Measurements from ENCODE around the gene AKT1. TPM values are rescaled to one million over a fixed set of nuclear protein-coding genes. Genes with fewer than 3 reads are reported as not detected.
A peak's percentile ranks its signal among the peaks of the same experiment; 100 is the strongest.

The AKT1 gene
- total and polyA plus RNA-seq, 2 of the 13 experiments (the other 11 are each of a cell fraction or from before 2014, with no cell fraction given) = 96.2 to 116 TPM

DNA sequence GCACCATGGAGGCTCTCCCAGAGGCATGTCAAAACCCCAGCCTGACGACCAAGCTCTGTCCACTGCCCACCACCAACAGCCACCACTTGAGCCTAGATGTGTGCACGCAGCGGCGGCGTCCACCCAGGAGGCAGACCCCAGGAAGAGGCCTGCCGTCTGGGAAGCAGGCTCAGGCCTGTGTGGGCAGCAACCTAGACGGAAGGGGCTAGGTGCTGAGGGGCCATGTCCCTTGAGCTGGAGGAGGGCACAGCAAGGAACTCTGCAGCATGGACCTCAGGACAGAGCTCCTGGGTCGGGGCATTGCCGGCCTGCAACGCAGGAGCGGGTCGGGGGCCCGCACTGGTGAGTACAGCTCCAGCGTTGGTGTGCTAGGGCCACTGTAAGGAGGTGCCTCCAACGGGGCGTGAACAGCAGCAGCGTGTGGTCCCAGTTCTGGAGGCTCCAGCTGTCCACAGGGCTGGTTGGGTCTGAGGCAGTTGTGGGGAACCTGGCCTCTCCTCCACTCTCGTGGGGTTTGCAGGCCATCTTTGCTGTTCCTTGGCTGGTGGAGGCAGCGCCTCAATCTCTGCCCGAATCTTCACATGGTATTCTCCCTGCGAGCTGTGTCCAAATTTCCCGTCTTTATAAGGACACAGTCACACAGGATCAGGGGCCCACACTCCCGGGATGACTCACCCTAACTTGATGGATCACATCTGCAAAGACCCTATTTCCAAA, 25.8 kb upstream of the AKT1 start (continued):
- TF ChIP-seq, protein P1, sequence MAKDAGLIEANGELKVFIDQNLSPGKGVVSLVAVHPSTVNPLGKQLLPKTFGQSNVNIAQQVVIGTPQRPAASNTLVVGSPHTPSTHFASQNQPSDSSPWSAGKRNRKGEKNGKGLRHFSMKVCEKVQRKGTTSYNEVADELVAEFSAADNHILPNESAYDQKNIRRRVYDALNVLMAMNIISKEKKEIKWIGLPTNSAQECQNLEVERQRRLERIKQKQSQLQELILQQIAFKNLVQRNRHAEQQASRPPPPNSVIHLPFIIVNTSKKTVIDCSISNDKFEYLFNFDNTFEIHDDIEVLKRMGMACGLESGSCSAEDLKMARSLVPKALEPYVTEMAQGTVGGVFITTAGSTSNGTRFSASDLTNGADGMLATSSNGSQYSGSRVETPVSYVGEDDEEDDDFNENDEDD (CRISPR knock-in tag; IDR thresholded peaks at IDR 0.05; ENCODE audit: borderline replicate concordance) = 0 out of 2 replicates have a peak, but pooled peaks have one; percentile 25
- TF ChIP-seq ARID4A (CRISPR knock-in tag; IDR thresholded peaks at IDR 0.05; ENCODE audit: borderline replicate concordance) (peak; percentile 28; the same call in 1 of the 2 replicates), PHF8 (CRISPR knock-in tag; IDR thresholded peaks at IDR 0.05) (peak; percentile 39; the same call in 1 of the 2 replicates), SRSF1 (optimal IDR thresholded peaks at IDR 0.05; ENCODE audit: low read depth, low read length) (no peak), ZSCAN5A (CRISPR knock-in tag; IDR thresholded peaks at IDR 0.05; ENCODE audit: borderline replicate concordance) (0 out of 2 replicates have a peak, but pooled peaks have one; percentile 54), MXD1 (CRISPR knock-in tag; IDR thresholded peaks at IDR 0.05) (0 out of 2 replicates have a peak, but pooled peaks have one; percentile 8), CAMTA2 (CRISPR knock-in tag; IDR thresholded peaks at IDR 0.05; ENCODE audit: borderline replicate concordance) (0 out of 2 replicates have a peak, but pooled peaks have one; percentile 18), ZNF556 (CRISPR knock-in tag; IDR thresholded peaks at IDR 0.05; ENCODE audit: borderline replicate concordance) (0 out of 2 replicates have a peak, but pooled peaks have one; percentile 64), ZNF777 (CRISPR knock-in tag; IDR thresholded peaks at IDR 0.05) (peak; percentile 81), ZNF510 (CRISPR knock-in tag; IDR thresholded peaks at IDR 0.05; ENCODE audit: low read depth) (0 out of 2 replicates have a peak, but pooled peaks have one; percentile 38), HOXA7 (CRISPR knock-in tag; IDR thresholded peaks at IDR 0.05) (no peak)
- TF ChIP-seq, protein P2, sequence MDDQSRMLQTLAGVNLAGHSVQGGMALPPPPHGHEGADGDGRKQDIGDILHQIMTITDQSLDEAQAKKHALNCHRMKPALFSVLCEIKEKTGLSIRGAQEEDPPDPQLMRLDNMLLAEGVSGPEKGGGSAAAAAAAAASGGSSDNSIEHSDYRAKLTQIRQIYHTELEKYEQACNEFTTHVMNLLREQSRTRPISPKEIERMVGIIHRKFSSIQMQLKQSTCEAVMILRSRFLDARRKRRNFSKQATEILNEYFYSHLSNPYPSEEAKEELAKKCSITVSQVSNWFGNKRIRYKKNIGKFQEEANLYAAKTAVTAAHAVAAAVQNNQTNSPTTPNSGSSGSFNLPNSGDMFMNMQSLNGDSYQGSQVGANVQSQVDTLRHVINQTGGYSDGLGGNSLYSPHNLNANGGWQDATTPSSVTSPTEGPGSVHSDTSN (CRISPR knock-in tag; IDR thresholded peaks at IDR 0.05; ENCODE audit: borderline replicate concordance) = no peak
- TF ChIP-seq, protein P3, sequence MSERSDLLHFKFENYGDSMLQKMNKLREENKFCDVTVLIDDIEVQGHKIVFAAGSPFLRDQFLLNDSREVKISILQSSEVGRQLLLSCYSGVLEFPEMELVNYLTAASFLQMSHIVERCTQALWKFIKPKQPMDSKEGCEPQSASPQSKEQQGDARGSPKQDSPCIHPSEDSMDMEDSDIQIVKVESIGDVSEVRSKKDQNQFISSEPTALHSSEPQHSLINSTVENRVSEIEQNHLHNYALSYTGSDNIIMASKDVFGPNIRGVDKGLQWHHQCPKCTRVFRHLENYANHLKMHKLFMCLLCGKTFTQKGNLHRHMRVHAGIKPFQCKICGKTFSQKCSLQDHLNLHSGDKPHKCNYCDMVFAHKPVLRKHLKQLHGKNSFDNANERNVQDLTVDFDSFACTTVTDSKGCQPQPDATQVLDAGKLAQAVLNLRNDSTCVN (CRISPR knock-in tag; IDR thresholded peaks at IDR 0.05; ENCODE audit: borderline replicate concordance) = peak; percentile 8; the same call in 1 of the 2 replicates
